Urinary bladder (tissue), 4 donors: Measurements from ENCODE around the gene PLBD2. TPM values are rescaled to one million over a fixed set of nuclear protein-coding genes. Genes with fewer than 3 reads are reported as not detected.

Experiments
- DNase-seq: peaks from one replicate; pipeline ENCODE4 v3.0.0-alpha.2; 2015; ENCODE audit errors: extremely low spot score
- H3K27ac ChIP-seq: one replicate; pipeline ENCODE4 v1.5.1; 2013; ENCODE audit warnings: low read depth, mild to moderate bottlenecking, moderate library complexity
- H3K36me3 ChIP-seq: one replicate; pipeline ENCODE4 v1.6.1; 2013; ENCODE audit warnings: mild to moderate bottlenecking, moderate library complexity; ENCODE audit not compliant: insufficient read depth
- H3K4me1 ChIP-seq: one replicate; pipeline ENCODE4 v1.6.1; 2013; ENCODE audit warnings: mild to moderate bottlenecking, moderate library complexity; ENCODE audit not compliant: insufficient read depth
- H3K4me3 ChIP-seq: one replicate; pipeline ENCODE4 v1.5.1; 2013; ENCODE audit warnings: low read depth, low read length
- WGBS: extraction: QIAGEN DNeasy Blood & Tissue Kit; methylation state at CpG from one replicate; pipeline ENCODE4 v1.1.7; 2013; 5-methylcytosine and 5-hydroxymethylcytosine counted together
- polyA plus RNA-seq: library from polyadenylated mRNA; stranded (reverse); fragments of 200-250 nt; gene quantifications from one replicate; pipeline ENCODE4 v1.2.3, GENCODE V29; 2013
- total RNA-seq: library from RNA; depleted of rRNA; stranded (reverse); fragments of >200 nt; gene quantifications from one replicate; pipeline ENCODE4 v1.2.3, GENCODE V29; 2014
- donor health status: healthy with polysubstance abuse.
- donor health status: healthy.

Gene PLBD2
- total and polyA plus RNA-seq, 2 donors, result 11.5 to 29.2 TPM

DNA sequence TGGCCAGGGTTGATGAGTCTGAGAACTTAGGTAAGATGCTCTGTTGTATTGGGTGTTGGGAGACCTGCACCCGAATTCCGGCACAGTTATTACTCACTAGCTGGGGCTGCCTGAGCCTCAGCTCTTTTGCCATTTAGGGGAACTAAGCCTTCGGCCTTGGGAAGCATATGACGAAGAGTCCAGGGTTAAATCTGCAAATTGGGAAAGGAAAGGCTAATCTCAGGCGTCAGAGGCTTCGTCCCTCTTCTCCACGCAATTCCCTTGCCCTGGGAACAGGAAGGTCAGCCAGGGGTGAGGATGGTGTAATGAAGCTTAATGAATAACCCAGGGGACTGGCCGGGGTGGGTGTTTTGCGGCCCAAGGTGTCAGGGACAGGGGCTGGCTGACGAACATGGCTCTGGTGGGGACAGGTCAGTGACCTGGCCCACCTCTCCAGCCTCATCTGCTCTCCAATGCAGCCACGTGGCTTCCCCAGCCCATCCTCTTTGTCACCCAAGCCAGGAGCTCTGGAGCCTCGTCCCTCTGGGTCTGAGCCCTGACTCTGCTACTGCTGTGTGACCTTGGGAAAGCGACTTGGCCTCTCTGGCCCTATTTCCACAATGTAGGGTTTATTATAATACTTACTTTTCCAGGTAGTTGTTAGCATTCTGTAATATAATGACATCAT, 60.0 kb downstream of the PLBD2 start:
- WGBS, result 39% methylated on average over 13 of the region's 13 CpGs

DNA sequence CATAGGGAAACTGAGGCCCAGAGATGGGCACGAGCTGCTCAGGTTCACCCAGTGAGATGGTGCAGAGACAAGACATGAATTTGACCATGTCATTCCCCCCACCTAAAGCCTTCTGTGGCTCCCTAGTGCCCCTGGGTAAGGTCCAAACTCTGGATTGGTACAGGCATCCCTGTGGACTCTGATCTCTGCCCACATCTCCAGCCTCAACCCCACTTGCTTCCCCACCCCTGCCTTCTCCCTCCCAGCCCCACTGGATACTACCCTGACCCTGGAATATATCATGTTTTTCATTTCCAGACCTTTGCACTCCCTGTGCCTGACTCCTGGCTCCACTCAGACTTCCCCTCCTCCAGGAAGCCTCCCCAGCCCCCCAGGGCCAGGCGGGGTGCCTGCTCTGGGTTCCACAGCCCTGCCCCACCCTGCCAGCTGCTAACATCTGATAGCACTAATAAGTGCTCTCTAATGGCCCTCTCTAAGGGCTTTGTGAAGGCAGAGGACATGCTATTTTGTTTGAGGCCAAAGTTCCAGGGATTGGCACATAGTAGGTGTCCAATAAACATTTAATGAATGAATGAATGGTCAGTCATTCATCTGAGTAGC, 62.7 kb downstream of the PLBD2 start:
- H3K36me3 ChIP-seq, result no peaks in the 10 kb centered on the region
- no peak overlapping the region for H3K4me3 ChIP-seq
- no peaks in the 10 kb centered on the region for H3K4me1 ChIP-seq
- WGBS, result 62% methylated on average over 2 of the region's 2 CpGs
- no peak for DNase-seq
- H3K27ac ChIP-seq, result no peak overlapping the region

More for the DNA sequence above, 60.0 kb downstream of the PLBD2 start:
- no peak for DNase-seq
- Histone ChIP-seq H3K4me3 (no peak overlapping the region), H3K36me3 (no peaks in the 10 kb centered on the region), H3K4me1 (no peaks in the 10 kb centered on the region), H3K27ac (no peak overlapping the region)

DNA sequence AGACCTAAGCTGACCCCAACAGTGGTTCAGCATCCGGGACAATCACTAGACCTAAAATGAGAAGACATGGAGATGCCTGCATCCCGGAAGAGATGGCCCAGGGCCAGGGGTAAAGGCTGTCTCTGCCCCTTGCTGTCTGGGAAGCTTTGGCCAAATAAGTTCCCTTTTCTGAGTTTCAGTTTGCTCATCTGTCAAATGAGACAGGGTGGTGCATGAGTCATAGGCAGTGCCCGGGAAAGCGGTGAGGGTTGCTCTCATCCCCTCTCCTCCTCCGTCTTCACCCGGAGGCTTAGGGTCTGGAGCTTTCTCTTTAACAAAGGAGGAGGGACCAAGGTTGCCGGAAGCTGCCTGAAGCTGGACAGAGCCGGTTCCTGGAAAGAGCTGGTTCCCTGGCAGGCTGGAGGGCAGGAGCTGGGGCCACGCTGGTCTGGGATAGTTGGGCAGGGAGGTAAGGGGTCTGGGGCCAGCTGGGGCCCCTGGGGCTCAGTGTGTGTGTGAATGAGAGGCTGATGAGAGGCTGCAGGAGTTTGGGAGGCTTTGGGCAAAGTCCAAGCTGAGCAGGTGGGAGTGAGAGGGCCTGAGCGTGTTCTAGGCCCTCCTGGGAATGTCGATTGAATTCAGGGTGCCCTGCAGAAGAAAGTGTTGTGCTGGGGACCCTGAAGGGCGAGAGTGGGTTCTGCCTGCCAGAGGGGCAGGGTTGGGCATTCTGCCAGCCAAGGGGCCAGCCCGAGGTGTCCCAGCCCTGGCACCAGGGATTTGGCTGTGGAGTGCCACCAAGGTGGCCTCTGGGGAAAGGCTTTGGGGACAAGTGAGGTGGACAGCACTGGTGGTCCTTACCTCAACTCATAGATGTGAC, 63.9 kb downstream of the PLBD2 start, which contains the start of gene SDSL:
SDSL (plus strand) TSS at position 351 of the 856 bp plus-strand sequence. CDS start 5,603 bp downstream, outside the sequence.
- Histone ChIP-seq H3K36me3 (no peaks in the 10 kb centered on the region), H3K4me1 (no peaks in the 10 kb centered on the region), H3K27ac (no peak within 1 kb of the TSS), H3K4me3 (peak within 1 kb of the TSS; percentile 27)
- WGBS, result 12% methylated on average over 13 of the region's 13 CpGs
- peak; percentile 26 for DNase-seq

GRCh38 chr12:113422886-113423669, 64.7 kb downstream of the PLBD2 start:
- 83% methylated on average over 6 of the region's 6 CpGs for WGBS
- no peak overlapping the region for H3K27ac ChIP-seq
- DNase-seq, result no peak
- no peaks in the 10 kb centered on the region for H3K4me1 ChIP-seq
- no peak overlapping the region for H3K4me3 ChIP-seq
- no peaks in the 10 kb centered on the region for H3K36me3 ChIP-seq

DNA sequence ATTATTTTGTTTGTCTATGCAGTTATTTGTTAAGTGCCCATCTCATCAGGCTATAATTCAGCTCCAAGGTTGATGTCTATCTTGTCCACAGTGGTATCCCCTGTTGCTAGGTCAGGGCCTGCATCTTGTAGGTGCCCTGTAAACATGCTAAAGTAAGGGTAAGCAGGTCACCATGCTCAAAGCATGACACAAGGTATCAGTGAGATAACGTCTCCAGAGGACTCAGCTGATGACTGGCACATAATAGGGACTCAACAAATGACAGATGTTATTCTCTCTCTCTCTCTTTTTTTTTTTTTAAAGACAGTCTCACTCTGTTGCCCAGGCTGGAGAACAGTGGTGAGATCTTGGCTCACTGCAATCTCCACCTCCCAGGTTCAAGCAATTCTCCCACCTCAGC, 66.1 kb downstream of the PLBD2 start:
- H3K4me1 ChIP-seq, result no peaks in the 10 kb centered on the region
- no peaks in the 10 kb centered on the region for H3K36me3 ChIP-seq
- DNase-seq, result no peak
- 87% methylated on average over 1 of the region's 1 CpG for WGBS
- H3K4me3 ChIP-seq, result no peak overlapping the region
- no peak overlapping the region for H3K27ac ChIP-seq

DNA sequence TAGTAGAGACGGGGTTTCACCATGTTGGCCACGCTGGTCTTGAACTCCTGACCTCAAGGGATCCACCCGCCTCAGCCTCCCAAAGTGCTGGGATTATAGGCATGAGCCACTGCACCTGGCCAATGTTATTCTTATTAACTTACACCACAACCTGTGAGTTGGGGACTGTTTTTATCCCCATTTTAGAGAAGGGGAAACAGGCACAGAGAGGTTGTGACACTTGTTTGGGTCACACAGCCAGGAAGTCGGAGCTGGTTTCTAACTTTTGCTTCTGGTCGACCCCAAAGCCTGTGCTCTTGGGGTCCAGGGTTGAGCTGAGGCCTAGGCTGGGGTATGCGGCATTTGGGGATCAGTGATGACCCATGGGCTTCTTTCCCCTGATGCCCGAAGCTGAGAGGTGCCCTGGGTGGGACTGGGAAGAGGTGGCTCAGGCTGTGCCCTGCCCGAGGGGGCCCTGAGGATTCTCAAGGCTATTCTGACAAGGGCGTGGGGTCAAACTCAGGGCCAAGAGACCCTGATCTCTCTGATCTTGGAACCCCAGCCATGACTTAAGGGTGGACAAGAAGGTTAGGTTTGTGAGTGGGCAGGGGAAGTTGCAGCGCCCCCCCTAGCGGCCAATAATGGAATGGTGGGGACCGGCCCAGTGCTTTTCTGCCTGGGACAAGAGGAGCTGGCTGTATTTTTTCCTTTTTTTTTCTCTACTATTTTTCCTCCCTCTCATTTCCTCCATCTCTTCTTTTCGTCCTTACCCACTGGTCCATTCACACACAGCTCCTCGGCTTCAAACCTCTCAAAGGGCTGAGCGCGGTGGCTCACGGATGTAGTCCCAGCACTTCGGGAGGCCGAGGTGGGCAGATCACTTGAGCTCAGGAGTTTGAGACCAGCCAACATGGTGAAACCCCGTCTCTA, 66.8 kb downstream of the PLBD2 start:
- 55% methylated on average over 20 of the region's 20 CpGs for WGBS
- Histone ChIP-seq H3K4me3 (no peak overlapping the region), H3K27ac (no peak overlapping the region), H3K4me1 (no peaks in the 10 kb centered on the region), H3K36me3 (no peaks in the 10 kb centered on the region)
- no peak for DNase-seq

DNA sequence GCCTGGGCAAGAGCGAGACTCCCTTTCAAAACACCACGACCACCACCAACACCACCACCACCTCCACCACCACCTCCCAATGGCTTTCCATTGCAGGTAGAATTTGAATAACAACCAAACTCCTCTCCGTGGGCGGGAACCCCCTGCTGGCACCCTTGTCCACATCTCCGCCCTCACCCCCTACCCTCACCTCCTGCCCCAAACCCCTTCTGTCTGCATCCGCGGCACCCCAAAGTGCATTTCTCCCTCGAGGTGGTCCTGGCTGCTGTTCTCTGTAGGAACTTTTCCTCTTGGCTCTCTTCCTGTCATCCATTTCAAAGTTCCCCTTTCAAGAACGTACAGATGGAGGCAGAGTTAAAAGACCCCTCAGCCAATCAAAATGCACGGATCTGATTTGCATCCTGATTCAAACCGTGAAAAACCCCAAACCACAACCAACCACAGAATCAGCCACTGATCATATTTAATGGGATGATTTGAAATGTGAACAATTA, 67.6 kb downstream of the PLBD2 start:
- Histone ChIP-seq H3K36me3 (no peaks in the 10 kb centered on the region), H3K4me1 (no peaks in the 10 kb centered on the region), H3K4me3 (no peak overlapping the region), H3K27ac (no peak overlapping the region)
- WGBS, result 27% methylated on average over 11 of the region's 11 CpGs
- no peak for DNase-seq

- no peak overlapping the region for H3K4me3 ChIP-seq
- H3K36me3 ChIP-seq, result no peaks in the 10 kb centered on the region
- no peak overlapping the region for H3K27ac ChIP-seq
- H3K4me1 ChIP-seq, result no peaks in the 10 kb centered on the region
- DNase-seq, result no peak
- WGBS, result 65% methylated on average over 9 of the region's 9 CpGs
Measured at GRCh38 chr12:113427882-113428281, 69.5 kb downstream of the PLBD2 start.

GRCh38 chr12:113428482-113428881, 70.1 kb downstream of the PLBD2 start:
- H3K4me3 ChIP-seq, result no peak overlapping the region
- H3K27ac ChIP-seq, result no peak overlapping the region
- 94% methylated on average over 1 of the region's 1 CpG for WGBS
- H3K36me3 ChIP-seq, result no peaks in the 10 kb centered on the region
- no peak for DNase-seq
- no peaks in the 10 kb centered on the region for H3K4me1 ChIP-seq

GRCh38 chr12:113432986-113433385, 74.6 kb downstream of the PLBD2 start:
- Histone ChIP-seq H3K27ac (no peak overlapping the region), H3K4me3 (no peak overlapping the region), H3K36me3 (no peaks in the 10 kb centered on the region), H3K4me1 (no peaks in the 10 kb centered on the region)
- DNase-seq, result no peak

DNA sequence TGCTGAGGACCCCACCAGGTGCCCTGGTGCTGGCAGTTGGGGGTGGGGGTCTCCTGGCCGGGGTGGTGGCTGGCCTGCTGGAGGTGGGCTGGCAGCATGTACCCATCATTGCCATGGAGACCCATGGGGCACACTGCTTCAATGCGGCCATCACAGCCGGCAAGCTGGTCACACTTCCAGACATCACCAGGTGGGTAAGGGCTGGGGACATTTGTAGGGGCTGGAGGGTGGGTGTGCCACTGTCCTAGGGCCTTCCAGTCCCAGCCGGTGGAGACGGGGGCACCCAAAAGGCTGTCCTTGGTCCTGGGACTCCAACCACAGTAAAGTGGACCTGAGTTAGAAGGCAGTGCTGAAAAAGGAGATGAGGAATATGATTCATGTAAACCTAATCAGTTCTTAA, 77.0 kb downstream of the PLBD2 start:
- Histone ChIP-seq H3K4me1 (no peaks in the 10 kb centered on the region), H3K36me3 (no peaks in the 10 kb centered on the region), H3K27ac (no peak overlapping the region), H3K4me3 (no peak overlapping the region)
- no peak for DNase-seq
- WGBS, result 81% methylated on average over 5 of the region's 5 CpGs

DNA sequence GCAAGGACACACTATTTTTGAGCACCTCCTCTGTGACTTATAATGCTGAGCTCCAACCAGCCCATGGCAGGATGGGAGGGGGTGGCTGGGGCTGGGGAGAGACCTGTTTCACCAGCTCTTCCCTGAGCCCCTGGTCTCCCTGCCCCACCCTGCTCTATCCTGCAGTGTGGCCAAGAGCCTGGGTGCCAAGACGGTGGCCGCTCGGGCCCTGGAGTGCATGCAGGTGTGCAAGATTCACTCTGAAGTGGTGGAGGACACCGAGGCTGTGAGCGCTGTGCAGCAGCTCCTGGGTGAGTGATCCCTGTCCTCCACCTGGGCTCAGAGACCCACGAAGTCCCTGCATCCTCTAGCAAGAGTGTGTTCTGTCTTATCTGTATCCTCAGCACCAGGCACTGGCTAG, 78.2 kb downstream of the PLBD2 start:
- no peak for DNase-seq
- Histone ChIP-seq H3K36me3 (no peaks in the 10 kb centered on the region), H3K4me3 (no peak overlapping the region), H3K27ac (no peak overlapping the region), H3K4me1 (no peaks in the 10 kb centered on the region)
- WGBS, result 85% methylated on average over 6 of the region's 6 CpGs
